ENCODE measurements around the gene PTTG1IP. TPM values are rescaled to one million over a fixed set of nuclear protein-coding genes. Genes with fewer than 3 reads are reported as not detected.

PTTG1IP gene, protein sequence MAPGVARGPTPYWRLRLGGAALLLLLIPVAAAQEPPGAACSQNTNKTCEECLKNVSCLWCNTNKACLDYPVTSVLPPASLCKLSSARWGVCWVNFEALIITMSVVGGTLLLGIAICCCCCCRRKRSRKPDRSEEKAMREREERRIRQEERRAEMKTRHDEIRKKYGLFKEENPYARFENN
- total RNA-seq (2022; extraction: Qiagen RNA extraction): 93.7 to 101 TPM (median 97.6 TPM) in 5 replicates

DNA sequence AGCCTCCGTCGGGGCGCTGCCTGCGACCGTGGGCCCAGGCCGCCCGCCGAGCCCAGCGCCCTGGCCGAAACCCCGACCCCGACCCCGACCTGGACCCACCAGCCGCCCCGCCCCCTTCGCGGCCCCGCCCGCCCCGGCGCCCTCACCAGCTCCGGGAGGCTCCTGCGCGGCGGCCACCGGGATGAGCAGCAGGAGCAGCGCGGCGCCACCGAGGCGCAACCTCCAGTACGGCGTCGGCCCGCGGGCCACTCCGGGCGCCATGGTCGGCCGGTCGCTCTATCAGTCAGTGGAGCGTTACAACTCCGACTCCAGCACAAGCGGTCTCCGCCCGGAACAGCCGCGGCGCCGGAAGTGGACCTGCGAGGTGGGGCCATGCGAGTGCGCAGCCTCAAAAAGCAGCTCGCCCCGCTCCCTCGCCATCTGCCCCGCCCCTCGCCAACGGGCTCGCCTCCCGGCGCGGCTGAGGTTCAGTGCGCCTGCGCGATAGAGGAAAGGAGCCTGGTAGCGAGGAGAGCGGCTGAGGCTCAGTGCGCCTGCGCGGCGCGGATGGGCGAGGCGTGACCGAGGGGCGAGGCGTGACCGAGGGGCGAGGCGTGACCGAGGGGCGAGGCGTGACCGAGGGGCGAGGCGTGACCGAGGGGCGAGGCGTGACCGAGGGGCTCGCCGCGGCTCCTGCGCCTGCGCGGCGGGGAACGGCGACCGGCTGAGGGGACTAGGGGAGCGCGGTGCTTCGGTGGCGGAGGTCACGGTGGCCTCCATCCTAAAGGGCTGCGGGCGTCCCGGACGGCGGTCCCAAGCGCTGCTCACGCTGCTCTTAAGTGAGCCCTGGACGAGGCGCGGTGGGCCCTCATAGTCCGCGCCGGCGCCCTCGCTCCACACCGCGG is at the start of gene PTTG1IP:
TSS of gene PTTG1IP (minus strand) at position 335 of the 884 bp plus-strand sequence. CDS start at position 261, 74 bp downstream.

DNA sequence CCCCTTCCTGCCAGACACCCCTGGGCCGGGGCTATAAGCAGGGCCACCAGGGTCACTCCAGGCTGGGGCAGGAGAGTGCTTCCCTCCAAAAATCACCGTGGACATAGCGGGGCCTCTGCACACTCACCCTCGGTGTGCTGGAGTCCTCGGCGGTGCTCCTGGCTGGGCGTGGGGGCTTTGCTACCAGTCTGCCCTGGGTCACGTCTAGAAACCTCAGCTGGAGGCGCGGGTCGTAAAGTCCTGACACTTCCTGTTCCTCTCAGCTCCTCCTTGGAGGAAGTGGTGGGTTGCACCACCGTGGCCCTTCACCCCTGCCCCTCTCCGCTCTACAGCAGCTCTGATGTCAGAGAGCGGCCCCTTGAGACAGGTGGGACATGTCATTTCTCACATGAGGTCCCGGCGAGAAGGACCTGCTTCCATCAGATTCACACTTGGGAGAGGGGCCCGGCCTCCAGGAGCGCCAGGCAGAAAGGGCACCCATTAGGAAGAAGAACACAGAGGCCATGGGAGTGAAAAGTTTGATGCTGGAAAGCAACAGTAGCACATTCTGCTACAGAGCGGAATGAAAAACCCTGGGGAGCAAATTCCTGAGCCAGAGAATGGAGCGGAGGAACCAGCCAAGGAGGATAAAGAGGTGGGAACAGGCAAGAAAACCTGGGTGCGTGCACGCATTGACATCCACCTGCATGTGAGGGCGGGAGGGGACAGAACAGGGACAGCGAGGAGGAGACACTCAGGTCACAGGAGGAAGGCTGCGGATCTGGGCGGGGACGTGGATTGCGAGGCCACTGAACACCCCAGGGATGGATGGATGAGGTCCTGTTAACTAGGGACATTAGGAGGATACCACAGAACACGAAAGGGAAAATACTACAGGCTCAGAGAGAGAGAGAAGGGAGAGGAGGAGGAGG is 47.5 kb upstream of the PTTG1IP start, which contains the start of gene ITGB2:
TSS of gene ITGB2 (minus strand) at position 206 of the 911 bp plus-strand sequence. CDS start 10,117 bp downstream, outside the sequence.

DNA sequence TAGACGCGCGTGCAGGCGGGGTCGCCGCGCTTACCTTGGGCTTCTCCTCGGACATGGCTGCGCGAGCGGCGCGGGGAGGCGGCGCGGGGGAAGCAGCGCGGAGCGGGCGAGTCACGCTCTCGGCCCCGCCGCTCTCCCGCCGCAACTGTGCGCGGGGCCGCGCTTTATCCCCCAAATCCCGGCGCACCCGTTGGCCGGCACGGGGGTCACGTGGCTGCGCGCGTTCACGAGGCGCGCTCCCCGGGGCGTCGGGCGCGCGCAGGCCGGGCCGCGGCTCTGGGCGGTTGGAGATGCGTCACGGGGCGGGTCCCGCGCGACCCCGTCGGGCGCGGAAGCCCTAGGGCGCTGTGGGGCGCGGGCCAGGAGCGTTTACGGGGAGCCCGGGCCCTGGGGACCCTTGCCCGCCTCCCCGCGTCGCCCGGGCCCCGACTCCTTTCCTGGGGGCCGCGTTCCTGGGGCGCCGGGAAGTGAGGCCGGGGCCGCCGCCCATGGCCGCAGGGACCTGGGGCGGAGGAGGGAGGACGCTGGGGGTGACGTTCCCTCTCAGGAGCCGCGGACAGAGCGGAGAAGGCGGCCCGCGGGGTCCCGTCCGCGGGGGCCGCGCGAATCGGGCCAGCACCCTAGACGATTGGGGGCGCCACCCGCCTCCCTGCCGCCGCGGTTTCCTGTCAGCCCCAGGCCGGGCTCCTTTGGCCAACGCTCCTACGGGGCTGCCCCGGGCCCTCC is 55.4 kb downstream of the PTTG1IP start, which contains the start of gene SUMO3:
TSS of gene SUMO3 (minus strand) at position 149 of the 726 bp plus-strand sequence. CDS start at position 55, 94 bp downstream.

DNA sequence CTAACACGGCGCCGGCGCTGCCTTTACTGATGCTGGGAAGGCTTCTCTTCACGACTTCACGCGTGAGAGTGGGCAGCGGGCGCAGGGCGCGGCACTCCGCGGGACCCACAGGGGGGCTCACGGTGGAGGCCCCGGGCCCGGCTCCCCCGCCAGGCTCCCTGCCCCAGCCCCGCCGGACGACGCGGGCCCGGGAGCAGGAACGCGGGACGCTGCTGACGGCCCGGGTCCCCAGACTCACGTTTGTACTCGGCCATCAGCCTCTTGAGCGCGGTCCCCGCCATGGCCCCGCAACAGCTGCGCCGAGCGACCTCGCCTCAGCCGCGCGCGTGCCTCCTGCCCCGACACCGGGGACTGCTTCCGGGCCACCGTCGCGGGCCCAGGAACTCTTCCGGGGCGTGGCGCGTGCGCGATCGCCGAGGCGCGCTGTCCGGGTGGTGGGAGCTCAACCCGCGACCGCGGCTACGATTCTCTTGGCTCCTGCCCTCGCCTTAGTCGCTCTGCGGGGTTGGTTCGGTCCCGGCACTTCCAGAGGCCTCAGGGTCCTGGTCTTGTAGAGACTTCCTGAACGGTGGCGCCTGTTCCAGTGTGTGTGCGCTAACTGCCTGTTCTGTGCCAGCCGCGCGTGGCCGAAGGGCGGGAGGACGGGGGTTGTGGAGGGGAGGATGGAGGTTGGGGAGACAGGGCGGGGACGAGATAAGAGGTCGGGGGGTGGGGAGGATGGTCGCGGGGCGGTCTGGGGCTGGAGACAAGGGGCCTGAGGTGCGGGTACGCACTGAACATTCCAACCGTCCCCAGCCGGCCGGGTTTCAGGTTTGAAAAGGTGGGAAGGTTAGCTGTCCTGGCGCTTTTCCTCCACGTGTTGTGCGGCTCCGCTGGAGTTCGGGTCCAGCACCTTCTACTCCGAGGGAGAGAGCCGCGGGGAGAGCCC is 71.8 kb downstream of the PTTG1IP start, which contains the start of gene UBE2G2:
TSS of gene UBE2G2 (minus strand) at position 353 of the 928 bp plus-strand sequence. CDS start at position 281, 72 bp downstream.

Other genes with a start within 250 kb of the PTTG1IP start
- not detected in 5 replicates for gene KRTAP10-9, start 246.6 kb downstream of the PTTG1IP start, total RNA-seq (2022; extraction: Qiagen RNA extraction)
- not detected in 5 replicates for gene KRTAP10-10, start 236.3 kb downstream of the PTTG1IP start, total RNA-seq (2022; extraction: Qiagen RNA extraction)
- gene KRTAP10-11, start 227.3 kb downstream of the PTTG1IP start, total RNA-seq (2022; extraction: Qiagen RNA extraction): not detected in 5 replicates
- gene KRTAP12-4, start 219.0 kb downstream of the PTTG1IP start, total RNA-seq (2022; extraction: Qiagen RNA extraction): not detected in 5 replicates
- not detected in 5 replicates for gene KRTAP12-3, start 215.8 kb downstream of the PTTG1IP start, total RNA-seq (2022; extraction: Qiagen RNA extraction)
- gene KRTAP12-2, start 206.8 kb downstream of the PTTG1IP start, total RNA-seq (2022; extraction: Qiagen RNA extraction): not detected in 5 replicates
- not detected in 5 replicates for gene KRTAP12-1, start 191.5 kb downstream of the PTTG1IP start, total RNA-seq (2022; extraction: Qiagen RNA extraction)
- not detected in 5 replicates for gene KRTAP10-12, start 176.5 kb downstream of the PTTG1IP start, total RNA-seq (2022; extraction: Qiagen RNA extraction)
- gene TSPEAR, start 162.1 kb downstream of the PTTG1IP start, total RNA-seq (2022; extraction: Qiagen RNA extraction): not detected in 5 replicates
- gene UBE2G2, start 71.9 kb downstream of the PTTG1IP start, total RNA-seq (2022; extraction: Qiagen RNA extraction): 30.3 to 39.6 TPM (median 32.3 TPM) in 5 replicates
- 59.2 to 68.0 TPM (median 64.4 TPM) in 5 replicates for gene SUMO3, start 55.6 kb downstream of the PTTG1IP start, total RNA-seq (2022; extraction: Qiagen RNA extraction)
- gene ITGB2, start 47.2 kb upstream of the PTTG1IP start, total RNA-seq (2022; extraction: Qiagen RNA extraction): 0.48 to 0.85 TPM (median 0.84 TPM) in 5 replicates
- 40.0 to 62.2 TPM (median 59.7 TPM) in 5 replicates for gene SLX9, start 66.3 kb upstream of the PTTG1IP start, total RNA-seq (2022; extraction: Qiagen RNA extraction)
- 6.5 to 11.5 TPM (median 8.4 TPM) in 5 replicates for gene ADARB1, start 200.9 kb upstream of the PTTG1IP start, total RNA-seq (2022; extraction: Qiagen RNA extraction)